Stimulated activated naive B cell treated with anti-CD40 and anti-IgM and Interleukin-4, amounts not matched to agents 10 μg/mL and 1 μg/mL and 100 μg/mL, for 72 hours (primary cell): ENCODE measurements around the gene RNF157.
A peak's percentile ranks its signal among the peaks of the same experiment; 100 is the strongest.

Experiments used
- ATAC-seq, 2 donors: fragments of 150-1000 bp; cut with Tn5 transposase; replicated peaks; 2 replicates each; pipeline ENCODE4 v1.10.0; 2021; ENCODE audit warnings: moderate library complexity in 1 of 2
- DNase-seq: peaks from one replicate; pipeline ENCODE4 v3.0.0; 2021
- H3K27ac Mint-ChIP-seq: one replicate; pipeline ENCODE4 v1.8.0; 2022; ENCODE audit warnings: mild to moderate bottlenecking, mixed read lengths
- H3K27me3 Mint-ChIP-seq, 2 donors: one replicate each; pipeline ENCODE4 v1.8.0; 2022; ENCODE audit warnings: mixed read lengths in 2 of 2
- H3K36me3 Mint-ChIP-seq, 2 donors: one replicate each; pipeline ENCODE4 v1.8.0; 2022; ENCODE audit warnings: mixed read lengths in 2 of 2, mild to moderate bottlenecking in 1 of 2
- H3K4me1 Mint-ChIP-seq, 2 donors: one replicate each; pipeline ENCODE4 v1.8.0; 2022; ENCODE audit warnings: mixed read lengths in 2 of 2, mild to moderate bottlenecking in 1 of 2
- H3K4me3 Mint-ChIP-seq, 2 donors: one replicate each; pipeline ENCODE4 v1.8.0; 2022; ENCODE audit warnings: mild to moderate bottlenecking in 2 of 2, mixed read lengths in 2 of 2, moderate library complexity in 1 of 2
- H3K9me3 Mint-ChIP-seq, 2 donors: one replicate each; pipeline ENCODE4 v1.8.0; 2022; ENCODE audit warnings: mixed read lengths in 2 of 2, mild to moderate bottlenecking in 1 of 2

Gene RNF157

GRCh38 chr17:76240461-76241203, at the start of gene RNF157:
Gene RNF157 (minus strand): TSS chr17:76240493. CDS start chr17:76240240, 253 bp downstream.
- Mint-ChIP-seq H3K36me3 (peaks cover 0 to 1% of the 10 kb centered on the region in 2 donors), H3K4me3 (peak within 1 kb of the TSS; percentile 82 to 87), H3K27ac (peak within 1 kb of the TSS; percentile 90), H3K27me3 (peaks cover 31% of the 10 kb centered on the region in 2 donors), H3K4me1 (peaks cover 18 to 29% of the 10 kb centered on the region in 2 donors), H3K9me3 (no peaks in the 10 kb centered on the region)
- peak; percentile 89 to 95 for ATAC-seq
- DNase-seq, result no peak

DNA sequence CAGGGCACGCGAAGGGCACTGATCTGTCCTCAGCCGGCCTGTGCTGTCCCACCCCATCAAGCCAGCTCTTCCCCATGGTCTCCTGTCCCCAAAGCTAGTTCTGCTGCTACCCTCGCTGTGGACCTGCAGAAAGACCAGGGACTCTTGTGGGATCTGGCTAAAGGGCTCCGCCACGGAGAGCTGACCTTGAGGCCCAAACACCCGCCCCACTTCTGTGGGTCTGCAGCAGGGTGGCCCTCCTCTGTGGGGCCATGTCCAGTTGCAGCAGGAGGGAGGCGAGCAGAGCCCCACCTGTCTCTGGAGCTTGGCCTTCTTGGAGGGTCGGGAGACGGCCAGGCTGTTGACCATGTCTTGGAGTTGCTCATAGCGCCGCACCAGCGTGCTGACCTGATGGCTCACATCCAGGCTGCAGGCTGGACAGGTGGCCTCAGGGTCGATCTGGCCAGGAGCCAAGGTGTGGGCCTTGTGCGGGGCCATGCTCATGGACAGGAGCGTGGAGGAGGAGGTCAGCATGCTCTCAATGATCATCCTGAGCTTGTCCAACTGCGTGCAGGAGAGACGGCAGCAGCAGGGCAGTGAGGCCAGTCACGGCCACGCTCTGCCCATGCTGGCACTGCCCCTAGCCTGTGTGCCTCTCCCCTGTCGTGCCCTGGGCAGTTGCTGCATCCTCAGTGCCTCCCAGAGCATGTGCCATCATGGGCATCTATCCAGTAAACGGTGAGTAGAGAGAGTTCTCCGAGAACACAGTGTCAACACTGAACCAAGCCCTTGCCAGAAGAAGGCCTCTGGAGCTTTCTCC, 41.5 kb upstream of the RNF157 start:
- Mint-ChIP-seq H3K36me3 (peaks cover under 1 to 1% of the 10 kb centered on the region in 2 donors), H3K4me3 (no peak overlapping the region), H3K9me3 (no peaks in the 10 kb centered on the region), H3K27ac (no peak overlapping the region), H3K4me1 (peaks cover 19 to 31% of the 10 kb centered on the region in 2 donors), H3K27me3 (no peaks in the 10 kb centered on the region)
- ATAC-seq (no peak), DNase-seq (no peak)

DNA sequence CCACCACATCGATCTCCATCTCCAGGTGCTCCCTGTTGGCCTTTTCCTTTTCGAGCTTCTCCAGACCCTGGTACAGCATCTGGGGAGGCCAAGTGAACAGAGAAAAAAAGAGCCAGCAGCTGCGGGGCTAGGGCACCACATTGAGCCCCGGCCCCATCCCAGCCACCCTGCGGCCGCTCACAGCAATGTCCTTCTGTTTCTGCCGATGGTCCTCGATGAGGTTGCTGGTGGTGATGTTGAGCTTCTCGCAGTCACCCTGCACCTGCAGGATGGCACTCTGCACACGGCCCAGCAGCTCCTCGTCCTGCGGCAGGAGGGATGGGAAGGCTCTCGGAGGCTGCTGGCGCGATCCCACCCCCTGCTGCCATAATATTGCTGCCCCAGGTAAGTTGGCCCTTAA, 40.4 kb upstream of the RNF157 start:
- H3K36me3 Mint-ChIP-seq, result peaks cover 1 to 9% of the 10 kb centered on the region in 2 donors
- H3K9me3 Mint-ChIP-seq, result no peaks in the 10 kb centered on the region
- ATAC-seq (no peak), DNase-seq (no peak)
- H3K27me3 Mint-ChIP-seq, result no peaks in the 10 kb centered on the region
- no peak overlapping the region for H3K4me3 Mint-ChIP-seq
- H3K27ac Mint-ChIP-seq, result no peak overlapping the region
- H3K4me1 Mint-ChIP-seq, result peaks cover 30 to 42% of the 10 kb centered on the region in 2 donors

GRCh38 chr17:76279742-76280287, 39.5 kb upstream of the RNF157 start:
- no peak overlapping the region for H3K4me3 Mint-ChIP-seq
- no peaks in the 10 kb centered on the region for H3K27me3 Mint-ChIP-seq
- DNase-seq (no peak), ATAC-seq (no peak)
- peak overlapping the region; percentile 25 for H3K27ac Mint-ChIP-seq
- no peaks in the 10 kb centered on the region for H3K9me3 Mint-ChIP-seq
- H3K4me1 Mint-ChIP-seq, result peaks cover 35 to 50% of the 10 kb centered on the region in 2 donors
- H3K36me3 Mint-ChIP-seq, result peaks cover 1 to 9% of the 10 kb centered on the region in 2 donors

DNA sequence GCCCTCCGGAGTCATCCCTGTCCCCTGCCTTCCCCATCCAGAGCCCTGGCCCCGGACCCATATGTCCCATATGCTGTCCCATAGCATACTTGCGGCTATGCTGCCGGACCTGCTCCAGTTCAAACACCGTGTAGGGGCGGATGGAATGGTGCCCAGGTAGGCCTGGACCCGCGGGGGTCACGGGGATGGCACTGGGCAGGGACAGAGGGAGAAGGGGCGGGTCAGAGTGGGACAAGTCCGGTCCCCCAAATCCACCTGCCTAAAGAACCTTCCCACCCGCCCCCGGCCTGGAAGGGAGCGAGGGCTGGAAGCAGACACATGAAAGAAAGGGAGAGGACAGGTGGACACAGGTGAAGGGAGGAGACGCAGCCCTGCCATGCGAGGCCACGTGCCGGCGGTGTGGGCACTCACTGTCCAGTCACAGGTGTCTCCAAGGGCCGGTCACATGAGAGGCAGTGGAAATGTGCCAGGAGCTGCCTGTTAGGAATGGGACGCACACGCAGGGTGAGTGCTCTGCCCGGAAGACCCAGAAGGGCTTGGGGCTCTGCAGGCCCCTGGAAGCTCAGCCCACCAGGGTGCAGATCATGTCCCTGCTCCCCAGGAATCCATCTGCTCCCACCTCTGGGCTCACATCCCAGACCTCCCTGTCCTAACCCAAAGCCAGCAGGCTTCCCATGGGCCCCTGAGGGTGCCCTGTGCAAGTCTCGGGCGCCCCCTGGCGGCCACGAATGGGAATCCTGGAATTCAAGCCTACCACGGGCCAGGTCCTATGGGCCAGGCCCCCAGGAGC, 38.9 kb upstream of the RNF157 start:
- H3K36me3 Mint-ChIP-seq, result peaks cover 1 to 9% of the 10 kb centered on the region in 2 donors
- H3K27ac Mint-ChIP-seq, result no peak overlapping the region
- ATAC-seq (peak; percentile 56 to 64), DNase-seq (peak; percentile 72)
- H3K27me3 Mint-ChIP-seq, result no peaks in the 10 kb centered on the region
- no peak overlapping the region for H3K4me3 Mint-ChIP-seq
- no peaks in the 10 kb centered on the region for H3K9me3 Mint-ChIP-seq
- H3K4me1 Mint-ChIP-seq, result peaks cover 39 to 57% of the 10 kb centered on the region in 2 donors

DNA sequence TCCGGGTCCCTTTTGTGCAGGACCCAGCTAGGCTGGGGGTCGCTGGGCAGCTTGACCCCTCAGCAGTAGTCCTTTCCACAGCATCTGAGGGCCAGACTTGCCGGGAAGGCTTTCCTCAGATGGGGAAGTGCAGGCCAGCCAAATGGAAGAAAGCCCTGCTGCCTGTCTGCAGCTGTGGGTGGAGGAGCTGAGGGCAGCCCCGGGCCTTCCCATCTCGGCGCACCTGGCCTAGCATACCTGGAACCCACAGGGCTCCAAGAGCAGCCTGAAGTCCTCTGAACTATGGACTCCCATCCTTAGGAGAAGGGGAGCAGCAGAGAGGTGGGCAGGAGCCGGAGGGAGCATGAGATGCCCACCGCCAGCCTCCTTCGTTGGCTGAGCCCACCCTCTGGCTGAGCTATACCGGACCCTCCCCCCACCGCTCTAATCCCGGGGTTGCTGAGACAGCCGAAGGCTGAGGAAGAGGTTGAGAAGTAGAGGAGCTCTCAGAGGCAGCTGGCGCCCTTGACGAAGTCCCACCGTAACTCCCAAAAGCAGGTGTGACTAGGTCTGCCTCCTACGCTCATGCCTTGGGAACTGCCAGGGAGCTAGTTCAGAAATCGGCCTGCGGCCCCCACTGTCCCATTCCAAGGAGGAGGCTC, 38.1 kb upstream of the RNF157 start:
- ATAC-seq, result no peak
- Mint-ChIP-seq H3K4me3 (no peak overlapping the region), H3K27me3 (no peaks in the 10 kb centered on the region), H3K9me3 (no peaks in the 10 kb centered on the region), H3K4me1 (peaks cover 46 to 64% of the 10 kb centered on the region in 2 donors), H3K36me3 (peaks cover 1 to 9% of the 10 kb centered on the region in 2 donors), H3K27ac (no peak overlapping the region)
- DNase-seq, result no peak

DNA sequence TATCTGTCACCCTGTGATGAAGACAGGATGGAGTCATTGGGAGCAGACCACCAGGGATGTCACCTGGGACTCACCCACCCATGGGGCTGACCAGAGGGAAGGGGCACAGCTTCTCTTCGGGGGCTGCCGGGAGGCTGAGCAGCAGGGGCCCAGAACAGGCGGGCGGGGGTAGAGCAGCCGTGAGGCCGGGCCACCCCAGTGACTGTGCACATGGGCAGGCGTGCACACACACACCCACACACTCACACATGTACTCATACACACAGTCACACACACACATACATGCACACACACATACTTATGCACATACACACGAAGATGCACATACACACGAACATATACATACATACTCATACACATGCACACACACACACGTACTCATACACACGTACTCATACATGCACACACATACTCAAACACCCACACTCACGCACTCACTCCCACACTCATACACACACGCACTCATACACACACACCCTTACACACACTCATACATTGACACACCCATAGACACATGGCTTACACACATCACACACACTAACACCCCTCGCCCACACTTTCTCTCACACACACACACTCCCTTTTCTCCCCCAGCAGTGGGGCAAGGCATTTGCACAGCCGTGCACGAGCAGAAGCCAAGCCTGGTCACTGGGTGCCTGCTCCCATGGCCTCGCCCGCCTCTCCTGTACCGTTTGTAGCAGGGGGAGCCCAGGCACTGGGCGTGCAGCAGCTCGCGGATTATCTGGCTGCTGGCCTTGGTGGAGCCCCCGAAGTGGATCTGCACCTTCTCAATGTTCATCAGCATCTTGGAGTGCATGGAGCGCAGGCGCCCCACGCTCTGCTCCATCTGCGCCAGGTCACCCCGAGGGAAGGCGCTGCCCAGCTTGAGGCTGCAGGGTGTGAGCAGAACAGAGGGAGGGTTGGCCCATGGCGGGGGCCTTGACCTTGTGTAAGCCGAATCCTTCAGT, 37.3 kb upstream of the RNF157 start:
- ATAC-seq (no peak), DNase-seq (no peak)
- Mint-ChIP-seq H3K9me3 (no peaks in the 10 kb centered on the region), H3K27ac (peak overlapping the region; percentile 99), H3K36me3 (peaks cover 1 to 9% of the 10 kb centered on the region in 2 donors), H3K27me3 (no peaks in the 10 kb centered on the region), H3K4me3 (no peak overlapping the region), H3K4me1 (peaks cover 53 to 72% of the 10 kb centered on the region in 2 donors)

GRCh38 chr17:76276461-76277299, 36.4 kb upstream of the RNF157 start:
- H3K27me3 Mint-ChIP-seq, result no peaks in the 10 kb centered on the region

DNA sequence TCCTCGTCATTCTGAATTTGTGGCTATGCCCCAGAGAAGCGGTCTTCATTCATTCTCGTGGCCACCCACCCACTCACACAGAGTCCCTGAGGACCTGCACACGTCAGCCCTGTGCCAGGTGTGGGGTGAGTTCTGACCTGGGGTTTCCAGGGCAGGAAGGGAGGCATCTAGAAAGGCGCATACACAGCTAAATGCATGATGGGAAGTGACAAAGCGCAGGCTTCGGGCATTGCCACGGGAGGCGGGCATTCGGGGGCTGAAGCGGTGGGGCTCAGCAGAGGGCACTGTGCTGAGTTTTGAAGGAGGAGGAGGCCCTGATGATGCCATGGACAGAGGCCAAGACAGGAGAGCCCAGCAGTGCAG, 35.8 kb upstream of the RNF157 start:
- DNase-seq (peak; percentile 89), ATAC-seq (peak; percentile 47 to 48)
- Mint-ChIP-seq H3K4me1 (peaks cover 62 to 88% of the 10 kb centered on the region in 2 donors), H3K4me3 (peak overlapping the region; percentile 20 to 81), H3K9me3 (no peaks in the 10 kb centered on the region), H3K36me3 (peaks cover 6 to 17% of the 10 kb centered on the region in 2 donors), H3K27me3 (no peaks in the 10 kb centered on the region), H3K27ac (peak overlapping the region; percentile 99)

More at GRCh38 chr17:76276461-76277299, 36.4 kb upstream of the RNF157 start:
- no peak for DNase-seq
- peaks cover 3 to 11% of the 10 kb centered on the region in 2 donors for H3K36me3 Mint-ChIP-seq
- peaks cover 59 to 82% of the 10 kb centered on the region in 2 donors for H3K4me1 Mint-ChIP-seq
- H3K9me3 Mint-ChIP-seq, result no peaks in the 10 kb centered on the region
- H3K4me3 Mint-ChIP-seq, result peak overlapping the region; percentile 20 to 81
- H3K27ac Mint-ChIP-seq, result peak overlapping the region; percentile 99
- no peak for ATAC-seq

DNA sequence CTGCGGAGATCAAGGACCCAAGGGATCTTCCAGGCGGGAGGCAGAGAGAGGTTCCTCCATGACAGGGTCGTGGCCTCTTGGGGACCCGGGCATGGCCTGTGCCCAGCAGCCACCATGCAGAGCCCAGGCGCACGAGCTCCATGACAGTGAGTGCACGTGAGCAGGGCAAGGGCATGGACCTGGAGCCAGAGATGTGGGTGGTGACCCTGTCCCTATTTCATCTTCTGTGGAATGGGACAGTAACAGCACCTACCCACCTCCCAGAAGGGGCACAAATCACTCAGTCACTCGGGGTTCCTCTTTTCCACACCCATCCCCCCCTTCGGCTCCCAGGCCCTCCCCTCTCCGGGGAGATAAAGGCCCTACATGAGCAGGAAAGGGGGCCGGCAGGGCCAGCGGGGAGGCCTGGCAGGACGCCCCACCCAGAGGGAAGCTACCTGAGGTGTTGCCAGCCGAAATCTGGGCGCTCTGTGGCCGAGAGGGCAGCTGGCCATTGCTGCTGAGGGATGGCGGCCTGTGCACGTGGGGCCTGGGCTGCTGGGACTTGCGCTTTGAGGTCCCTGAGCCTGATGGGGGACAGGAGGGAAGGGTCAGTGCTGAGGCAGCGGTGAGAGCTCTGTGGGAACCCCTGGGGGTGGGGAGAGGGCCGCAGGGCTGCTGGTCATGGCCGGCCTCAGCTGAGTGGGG, 35.2 kb upstream of the RNF157 start:
- H3K4me1 Mint-ChIP-seq, result peaks cover 67 to 93% of the 10 kb centered on the region in 2 donors
- H3K9me3 Mint-ChIP-seq, result no peaks in the 10 kb centered on the region
- no peaks in the 10 kb centered on the region for H3K27me3 Mint-ChIP-seq
- H3K4me3 Mint-ChIP-seq, result peak overlapping the region; percentile 20 to 81
- DNase-seq (no peak), ATAC-seq (no peak)
- peaks cover 11 to 22% of the 10 kb centered on the region in 2 donors for H3K36me3 Mint-ChIP-seq
- peak overlapping the region; percentile 99 for H3K27ac Mint-ChIP-seq

DNA sequence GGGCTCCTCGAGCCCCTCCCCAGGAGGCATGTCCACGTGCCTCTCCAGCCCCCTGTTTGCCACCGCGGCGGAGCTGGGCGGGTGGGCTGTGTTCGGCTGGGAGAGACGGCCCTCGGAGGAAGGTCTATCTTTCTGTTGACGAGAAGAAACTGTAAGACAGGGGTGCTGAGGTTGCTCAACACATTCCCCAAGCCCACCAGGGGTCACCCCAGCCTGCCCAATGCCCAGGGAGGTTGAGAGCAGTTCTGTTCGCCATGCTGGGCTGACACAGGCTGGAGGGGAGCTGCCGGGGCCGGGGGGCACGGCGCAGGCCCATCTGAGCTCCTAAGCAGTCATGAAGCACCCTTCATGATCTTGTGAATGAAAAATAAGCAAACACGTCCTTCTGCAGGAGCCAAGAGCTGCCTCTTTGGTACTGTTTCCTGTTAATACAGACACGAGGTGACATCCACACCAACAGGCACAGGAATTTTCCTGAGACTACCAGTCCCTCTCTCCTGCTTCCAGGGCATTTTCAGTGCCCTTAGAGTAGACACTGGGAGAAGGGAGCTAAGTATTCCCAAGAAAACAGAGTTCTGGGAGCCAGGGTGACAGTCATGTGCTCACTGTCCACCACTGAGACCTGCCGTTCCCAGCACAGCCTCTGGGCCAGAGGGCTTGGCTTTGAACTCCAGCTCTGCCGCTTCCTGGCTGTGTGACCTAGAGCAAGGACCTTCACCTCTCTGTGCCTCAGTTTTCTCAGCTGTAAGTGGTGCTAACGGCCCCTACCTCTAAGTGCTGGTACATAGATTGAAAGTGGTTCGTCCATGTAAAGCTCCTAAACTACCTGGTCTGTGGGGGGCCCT, 34.0 kb upstream of the RNF157 start:
- H3K4me1 Mint-ChIP-seq, result peaks cover 74 to 96% of the 10 kb centered on the region in 2 donors
- peaks cover 14 to 30% of the 10 kb centered on the region in 2 donors for H3K36me3 Mint-ChIP-seq
- peak overlapping the region; percentile 99 for H3K27ac Mint-ChIP-seq

More for the DNA sequence above, 34.0 kb upstream of the RNF157 start:
- Mint-ChIP-seq H3K4me3 (peak overlapping the region; percentile 81 to 88), H3K9me3 (no peaks in the 10 kb centered on the region), H3K27me3 (no peaks in the 10 kb centered on the region)
- DNase-seq (no peak), ATAC-seq (no peak)
